K562 (cell line): ENCODE data around the gene DSPP.

Experiments used
- ARHGAP35 ChIP-seq: fragments of 450-650 bp; IDR thresholded peaks from 2 replicates; pipeline ENCODE4 v1.6.1; 2018; ENCODE audit not compliant: partially characterized antibody
- ARID1B ChIP-seq: fragments of 450-650 bp; IDR thresholded peaks from 2 replicates; pipeline ENCODE4 v1.6.1; 2016; ENCODE audit warnings: antibody characterized with exemption, mild to moderate bottlenecking, inconsistent platforms
- ELF1 ChIP-seq: fragments of 200-800 bp; sonication (Bioruptor generic); IDR thresholded peaks from 2 replicates; pipeline ENCODE4 v1.6.1; 2016; ENCODE audit warnings: missing genetic modification characterization, missing compliant biosample characterization
- EZH2 ChIP-seq: IDR thresholded peaks from 2 replicates; pipeline ENCODE4 v1.6.1; 2012; ENCODE audit warnings: low read depth, mild to moderate bottlenecking, inconsistent platforms, low read length, borderline replicate concordance
- FOXM1 ChIP-seq, 2 experiments: fragments of 450-650 bp in 1 of 2; sonication (generic) in 1 of 2; formaldehyde crosslinking in 1 of 2; IDR thresholded peaks; 2 replicates each; pipeline versions ENCODE4 v1.6.1 to v1.9.0; 2017 to 2022; ENCODE audit warnings: low read depth in 2 of 2, mild to moderate bottlenecking in 2 of 2, missing genetic modification reagents in 1 of 2, moderate library complexity in 1 of 2
- HNRNPK ChIP-seq: fragments of 200-400 bp; formaldehyde crosslinking; IDR thresholded peaks from one replicate; pipeline ENCODE4 v1.6.1; 2018; ENCODE audit warnings: mild to moderate bottlenecking, low read depth, low read length; ENCODE audit not compliant: poor library complexity, severe bottlenecking
- HOXB6 ChIP-seq: fragments of 250-450 bp; sonication (Bioruptor Pico); IDR thresholded peaks from 2 replicates; pipeline ENCODE4 v1.5.1; 2022; ENCODE audit warnings: mild to moderate bottlenecking, borderline replicate concordance
- MTA3 ChIP-seq: fragments of 450-650 bp; formaldehyde crosslinking; IDR thresholded peaks from 2 replicates; pipeline ENCODE4 v1.6.1; 2017; ENCODE audit warnings: mild to moderate bottlenecking, borderline replicate concordance
- NBN ChIP-seq: fragments of 450-650 bp; IDR thresholded peaks from 2 replicates; pipeline ENCODE4 v1.6.1; 2016; ENCODE audit warnings: low read depth, mild to moderate bottlenecking
- NEUROD1 ChIP-seq: fragments of 150-350 bp; IDR thresholded peaks from 2 replicates; pipeline ENCODE4 v1.6.1; 2014; ENCODE audit warnings: borderline replicate concordance, low read length, low read depth; ENCODE audit not compliant: partially characterized antibody
- ZBTB49 ChIP-seq: sonication (generic); formaldehyde crosslinking; IDR thresholded peaks from 2 replicates; pipeline ENCODE4 v1.8.0; 2022; ENCODE audit warnings: missing genetic modification reagents, mild to moderate bottlenecking, borderline replicate concordance

GRCh38 chr4:87566276-87566675, 42.1 kb upstream of the DSPP start:
- no peak for TF ChIP-seq HNRNPK
- no peak for TF ChIP-seq FOXM1 (IDR thresholded peaks at IDR 0.05; ENCODE audit: low read depth)
- no peak for TF ChIP-seq FOXM1 (CRISPR knock-in tag; IDR thresholded peaks at IDR 0.05; ENCODE audit: low read depth)
- no peak for TF ChIP-seq NBN
- no peak for TF ChIP-seq NEUROD1
- no peak for TF ChIP-seq ELF1
- no peak for TF ChIP-seq ZBTB49 (CRISPR knock-in tag)
- no peak for TF ChIP-seq HOXB6 (CRISPR knock-in tag)
- no peak for TF ChIP-seq ARHGAP35
- no peak for TF ChIP-seq EZH2
- TF ChIP-seq ARID1B: no peak
- TF ChIP-seq MTA3: no peak
